Activated T-cell treated with anti-CD3 and anti-CD28 coated beads for 1 hour (primary cell): ENCODE data around the gene MMP12.

Experiments used
- DNase-seq: peaks from one replicate; pipeline ENCODE4 v3.0.0-alpha.2; 2020; ENCODE audit warnings: low read depth

MMP12 gene

DNA sequence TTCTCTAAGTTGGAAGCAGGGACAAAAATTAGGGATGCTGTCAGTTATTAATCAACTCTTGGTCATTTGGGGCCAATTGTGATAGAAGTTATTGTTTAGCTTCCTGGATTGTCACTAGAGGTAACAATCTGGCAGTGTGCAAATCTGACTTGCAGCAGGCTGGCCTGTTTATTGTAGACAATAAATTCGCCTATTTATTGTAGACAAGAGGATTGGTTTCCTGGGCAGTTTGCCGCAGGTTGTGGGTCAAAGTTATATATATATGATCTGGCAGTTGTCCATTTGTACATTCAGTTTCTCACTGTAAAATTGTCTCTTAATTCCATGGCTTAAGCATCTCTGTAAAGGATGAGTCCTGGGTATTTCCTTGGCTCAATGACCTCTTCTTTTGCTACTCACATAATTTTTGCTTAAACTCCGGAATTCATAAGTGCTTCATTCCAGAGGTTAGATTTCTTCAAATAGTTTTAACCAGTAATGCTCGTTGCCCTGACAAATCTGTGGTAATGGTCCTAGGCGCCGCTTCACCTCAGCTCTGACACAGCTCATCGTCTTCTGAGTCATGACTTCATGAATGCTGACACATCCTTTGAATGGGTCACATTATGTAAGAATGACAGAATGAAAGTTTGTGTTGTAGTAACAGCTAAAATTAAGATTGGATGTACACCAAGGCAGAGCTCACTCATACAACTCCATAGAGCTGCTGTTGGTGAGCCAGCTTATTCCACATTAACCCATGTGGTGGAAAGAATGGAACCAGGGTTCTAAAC is 23.6 kb downstream of the MMP12 start:
- DNase-seq = no peak

DNA sequence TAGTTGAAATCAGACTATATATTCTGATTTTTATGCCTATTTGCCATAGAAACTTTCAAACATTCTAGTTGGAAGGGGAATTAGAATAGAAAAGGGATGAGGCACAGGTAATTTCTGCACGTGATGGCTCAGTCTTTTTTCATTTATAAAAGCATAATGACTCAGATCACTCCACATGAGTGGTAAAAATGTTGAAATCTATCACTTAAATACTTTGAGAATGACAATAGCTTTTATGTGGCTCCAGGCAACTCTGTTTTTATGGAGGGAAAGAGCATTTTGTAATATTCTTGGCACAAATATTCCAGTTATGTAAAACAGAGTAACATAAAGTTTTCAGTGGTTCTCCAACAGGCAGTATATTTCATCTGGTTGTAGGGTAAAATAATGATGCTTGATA is 25.5 kb downstream of the MMP12 start:
- DNase-seq = no peak

DNA sequence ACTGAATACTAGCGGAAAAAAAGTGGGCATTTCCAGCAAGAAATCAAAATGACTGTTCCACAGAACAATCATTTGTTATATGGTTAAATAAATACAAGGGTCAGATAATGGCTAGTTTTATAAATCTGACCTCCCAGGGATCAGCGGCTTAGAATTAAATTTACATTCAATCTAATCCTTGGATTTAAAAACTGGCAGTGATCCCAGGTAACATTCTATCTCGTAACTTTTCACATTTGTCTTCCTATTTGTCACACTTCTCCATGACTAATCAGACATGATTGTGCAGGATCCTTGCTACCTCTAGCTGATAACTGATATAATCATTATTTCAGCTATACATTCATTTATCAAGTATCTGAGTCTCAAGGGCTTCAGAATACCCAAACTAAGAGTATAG is 28.5 kb downstream of the MMP12 start:
- no peak for DNase-seq

DNA sequence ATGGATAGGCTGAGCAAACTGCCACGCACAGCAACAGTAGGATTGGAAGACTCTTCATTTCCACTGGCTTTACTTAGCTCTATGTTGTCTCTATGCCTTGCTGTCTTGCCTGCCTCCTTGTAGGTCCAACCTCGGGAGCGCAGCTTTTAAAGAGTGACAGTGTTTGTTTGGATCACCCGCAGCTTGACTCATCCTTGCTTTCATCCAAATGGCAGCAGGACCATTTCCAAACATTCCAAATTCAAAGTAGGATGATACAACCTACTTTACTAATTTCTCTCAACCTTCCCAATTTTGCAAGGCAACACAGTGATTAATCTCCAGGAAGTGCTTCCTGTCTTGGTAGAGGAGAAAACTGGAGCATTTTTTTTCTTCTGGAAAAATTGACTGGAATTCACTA is 31.3 kb downstream of the MMP12 start, which contains the start of gene MMP3:
TSS of gene MMP3 (minus strand) at position 121 of the 400 bp plus-strand sequence. CDS start at position 58, 63 bp downstream.
- no peak for DNase-seq

DNA sequence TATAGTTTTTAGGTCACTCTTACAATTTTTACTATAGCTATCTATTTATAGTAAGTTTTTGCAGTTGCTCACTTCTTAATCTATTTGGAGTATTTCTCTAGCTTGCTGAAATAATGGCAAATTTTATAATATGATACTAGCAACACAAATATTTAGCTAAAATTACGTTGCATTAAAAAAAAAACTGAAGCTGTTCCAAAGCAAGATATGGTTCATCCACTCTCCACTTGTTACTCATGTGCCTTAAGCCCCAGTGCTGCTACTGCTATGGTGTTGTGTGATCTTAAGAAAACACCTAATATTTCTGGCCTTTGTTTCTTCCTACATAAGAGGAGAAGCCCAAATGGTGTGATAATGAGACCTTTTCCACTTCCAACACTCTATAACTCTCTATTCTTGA is 31.9 kb downstream of the MMP12 start:
- no peak for DNase-seq

DNA sequence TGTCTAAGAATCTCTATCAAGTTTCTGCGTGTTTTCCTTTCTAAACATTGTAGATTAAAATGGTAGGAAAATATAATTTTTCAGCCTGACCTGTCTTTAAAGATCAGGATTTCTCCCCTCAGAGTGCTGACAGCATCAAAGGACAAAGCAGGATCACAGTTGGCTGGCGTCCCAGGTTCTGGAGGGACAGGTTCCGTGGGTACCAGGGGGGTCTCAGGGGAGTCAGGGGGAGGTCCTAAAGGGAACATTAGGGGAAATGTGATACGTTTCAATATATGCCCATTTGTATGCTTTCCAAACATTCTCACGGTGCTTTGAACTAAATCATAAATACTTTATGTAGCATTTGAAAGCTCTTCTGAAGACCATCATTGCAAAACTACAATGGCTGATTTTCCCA is 34.8 kb downstream of the MMP12 start:
- DNase-seq = no peak

DNA sequence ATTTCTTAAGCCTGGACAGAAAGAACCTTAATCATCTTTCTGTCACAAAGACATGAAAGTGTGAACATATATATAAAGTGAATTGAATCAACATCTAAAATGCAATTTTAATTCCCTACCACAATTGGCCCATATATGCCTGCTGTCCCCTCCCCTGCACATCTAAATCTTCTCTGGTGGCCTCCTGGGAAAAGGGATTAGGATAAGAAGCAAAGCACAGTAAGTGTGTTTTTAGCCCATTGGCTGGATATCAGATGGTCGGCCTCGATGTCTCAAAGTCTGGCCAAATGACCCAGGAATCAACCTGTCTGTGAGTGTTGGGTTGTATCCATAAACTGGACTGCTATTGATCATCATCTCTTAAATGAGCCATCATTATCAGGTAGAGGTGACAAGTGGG is 37.1 kb downstream of the MMP12 start:
- DNase-seq = no peak

DNA sequence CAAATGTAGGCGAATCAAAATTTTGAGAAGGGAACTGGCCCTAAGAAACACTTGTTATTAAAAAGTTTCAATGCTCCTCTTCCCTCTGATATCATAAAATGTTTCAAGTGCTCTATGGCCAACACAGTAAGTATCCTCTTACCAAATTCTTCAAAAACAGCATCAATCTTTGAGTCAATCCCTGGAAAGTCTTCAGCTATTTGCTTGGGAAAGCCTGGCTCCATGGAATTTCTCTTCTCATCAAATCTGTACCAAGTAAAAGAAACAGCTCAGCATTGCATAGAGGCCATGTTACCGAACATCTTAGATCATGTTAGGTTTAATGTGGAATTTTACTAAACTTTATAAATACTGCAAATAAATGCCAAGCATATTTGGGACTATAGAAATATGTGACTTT is 37.6 kb downstream of the MMP12 start:
- no peak for DNase-seq

DNA sequence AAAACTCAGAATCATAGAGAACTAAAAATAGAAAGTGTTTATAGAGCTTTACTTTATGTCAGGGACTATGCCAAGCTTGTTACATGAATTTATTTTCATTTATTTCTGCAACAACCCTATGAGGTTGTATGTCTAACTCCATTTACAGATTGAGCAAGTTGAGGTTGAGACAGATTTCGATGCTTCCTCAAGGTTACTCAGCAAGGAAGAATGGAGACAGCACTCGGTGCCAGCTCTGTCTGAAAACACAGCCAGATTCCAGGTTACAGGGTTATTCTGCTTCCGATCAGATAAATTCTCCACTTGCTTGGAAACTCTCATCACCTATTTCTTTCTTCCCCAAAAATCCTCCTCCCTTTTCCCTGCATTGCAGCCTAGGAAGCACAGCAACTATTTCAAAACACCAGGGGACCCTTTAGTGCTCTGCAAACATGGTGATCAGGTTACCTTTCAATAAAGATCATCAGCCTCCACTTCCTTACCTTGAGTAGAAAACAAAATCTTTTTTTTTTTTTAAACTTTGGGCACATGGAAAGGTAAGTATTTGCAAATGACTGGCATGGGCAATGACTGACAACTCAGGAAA is 38.4 kb downstream of the MMP12 start:
- no peak for DNase-seq

DNA sequence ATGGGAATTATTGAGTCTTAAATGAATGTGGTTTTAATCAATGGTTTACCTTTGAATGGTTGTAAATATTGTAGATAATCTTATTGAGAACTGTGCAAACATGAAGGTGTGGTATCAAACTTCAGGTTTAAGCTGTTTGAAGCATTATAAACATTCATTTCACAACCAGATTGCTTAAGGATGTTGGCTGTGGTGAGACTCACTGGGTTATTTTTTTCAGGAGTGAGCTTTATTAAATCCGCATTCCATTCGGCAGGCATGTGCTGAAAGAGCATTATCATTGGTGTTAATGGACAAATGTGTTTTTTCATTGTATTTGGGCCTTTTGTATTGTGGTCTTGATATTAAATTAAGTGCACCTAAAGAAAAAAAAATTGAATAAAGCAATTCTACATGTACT is 41.1 kb downstream of the MMP12 start:
- no peak for DNase-seq

DNA sequence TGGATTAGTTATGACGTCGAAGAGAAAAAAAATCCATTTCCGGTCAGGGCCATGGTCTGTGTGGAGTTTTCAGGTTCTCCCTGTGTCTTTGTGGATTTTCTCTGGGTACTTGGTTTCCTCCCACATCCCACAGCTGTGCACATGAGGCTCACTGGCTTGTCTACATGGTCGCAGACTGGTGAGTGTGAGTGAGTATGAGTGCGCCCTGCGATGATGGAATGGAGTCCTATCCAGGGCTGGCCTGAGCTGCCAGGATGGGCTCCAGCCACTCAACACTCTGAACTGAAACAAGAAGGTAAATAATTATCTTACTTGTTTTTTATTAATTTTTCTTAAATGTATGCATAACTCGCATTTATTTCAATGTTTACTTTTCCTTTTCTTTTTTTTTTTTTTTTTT is 42.2 kb downstream of the MMP12 start:
- no peak for DNase-seq

DNA sequence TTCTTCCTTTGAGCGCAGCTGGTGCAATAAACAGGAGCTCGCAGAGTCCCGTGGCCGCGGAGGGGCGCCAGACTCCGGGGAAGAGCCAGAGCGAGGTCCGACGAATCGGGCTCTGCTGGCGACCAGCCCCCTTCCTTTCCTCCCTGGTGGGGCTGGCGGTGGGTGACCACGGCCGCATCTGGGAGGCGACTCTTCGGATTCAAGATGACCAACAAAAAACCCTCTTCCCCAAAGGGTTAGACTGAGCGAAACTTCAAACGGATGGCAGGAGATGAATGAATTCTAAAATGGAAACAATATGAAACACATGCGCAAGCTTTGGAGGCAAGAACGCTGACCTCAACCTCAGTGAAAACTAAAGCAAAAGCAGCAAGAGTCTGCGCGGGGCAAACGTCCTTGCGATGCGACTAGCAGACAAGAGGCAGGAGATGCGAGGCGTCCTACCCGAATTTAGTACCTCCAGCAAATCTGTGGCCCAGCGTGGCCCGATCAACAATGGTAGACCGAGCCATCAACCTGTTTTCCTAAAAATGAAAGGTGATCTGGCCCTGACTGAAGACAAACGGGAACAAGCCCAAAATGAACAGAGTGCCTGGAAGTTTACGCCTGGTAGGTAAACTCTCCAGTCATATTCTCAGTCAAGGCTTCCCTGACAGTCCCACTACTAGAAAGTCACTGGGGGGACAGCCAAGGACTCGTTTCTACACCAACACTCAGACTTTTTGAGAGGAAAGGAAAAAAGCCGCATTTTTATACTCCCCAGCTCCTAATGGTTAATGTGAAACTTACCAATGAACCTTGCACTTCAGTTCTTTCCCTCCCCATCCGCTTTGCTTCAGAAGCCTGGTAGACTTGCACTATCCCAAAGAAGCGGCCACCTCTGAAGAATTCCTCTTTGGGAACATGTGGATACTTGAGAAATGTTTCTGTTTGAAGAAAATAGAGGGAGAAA is 43.0 kb downstream of the MMP12 start:
- DNase-seq = no peak

DNA sequence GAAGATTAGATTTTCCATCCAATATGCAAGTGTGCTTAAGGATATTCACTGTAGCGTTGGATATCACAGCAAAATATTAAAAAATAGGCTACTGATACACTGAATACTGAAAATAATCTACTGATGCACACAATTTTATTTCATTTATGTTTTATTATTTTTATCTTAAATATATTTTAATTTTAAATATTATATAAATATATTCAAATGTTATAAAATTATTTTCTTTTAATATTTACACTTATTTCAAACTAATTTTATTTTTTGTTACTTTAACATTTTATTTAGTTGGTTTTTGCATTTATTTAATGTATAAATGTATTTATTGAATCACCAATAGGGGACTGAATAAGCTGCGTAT is 43.7 kb downstream of the MMP12 start:
- no peak for DNase-seq

DNA sequence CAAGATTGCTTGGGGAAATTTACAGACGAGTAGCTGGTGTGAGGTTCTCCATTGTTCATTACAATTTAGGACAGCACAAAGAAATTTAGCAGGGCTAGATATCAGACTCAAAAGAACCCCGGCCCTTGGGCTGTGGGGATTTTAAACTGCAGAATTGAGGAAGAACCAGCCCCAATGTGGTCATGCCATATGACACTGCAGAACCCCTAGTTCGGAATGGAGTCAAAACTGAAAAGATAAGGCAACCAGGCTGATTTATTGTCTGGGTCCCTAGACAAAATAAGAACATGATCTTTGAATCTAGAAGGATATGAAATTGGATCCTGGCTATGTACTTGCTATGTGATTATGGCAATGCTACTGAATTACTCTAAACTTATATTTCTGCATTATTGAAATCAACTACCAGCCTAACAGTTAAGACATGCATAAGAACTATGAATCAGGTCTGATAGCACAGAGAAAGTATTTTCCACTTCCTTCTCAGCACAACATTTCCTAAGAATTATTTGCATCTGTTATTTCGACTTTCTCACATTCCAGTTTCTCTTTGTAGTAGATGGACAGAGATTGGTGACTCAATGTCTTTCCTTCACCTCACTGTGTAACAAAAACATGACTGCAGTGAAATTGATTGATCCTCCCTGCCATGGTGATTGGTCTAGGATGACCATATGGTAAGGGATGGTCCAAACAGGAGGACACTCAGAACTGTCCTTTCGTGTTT is 44.6 kb downstream of the MMP12 start:
- DNase-seq = no peak

DNA sequence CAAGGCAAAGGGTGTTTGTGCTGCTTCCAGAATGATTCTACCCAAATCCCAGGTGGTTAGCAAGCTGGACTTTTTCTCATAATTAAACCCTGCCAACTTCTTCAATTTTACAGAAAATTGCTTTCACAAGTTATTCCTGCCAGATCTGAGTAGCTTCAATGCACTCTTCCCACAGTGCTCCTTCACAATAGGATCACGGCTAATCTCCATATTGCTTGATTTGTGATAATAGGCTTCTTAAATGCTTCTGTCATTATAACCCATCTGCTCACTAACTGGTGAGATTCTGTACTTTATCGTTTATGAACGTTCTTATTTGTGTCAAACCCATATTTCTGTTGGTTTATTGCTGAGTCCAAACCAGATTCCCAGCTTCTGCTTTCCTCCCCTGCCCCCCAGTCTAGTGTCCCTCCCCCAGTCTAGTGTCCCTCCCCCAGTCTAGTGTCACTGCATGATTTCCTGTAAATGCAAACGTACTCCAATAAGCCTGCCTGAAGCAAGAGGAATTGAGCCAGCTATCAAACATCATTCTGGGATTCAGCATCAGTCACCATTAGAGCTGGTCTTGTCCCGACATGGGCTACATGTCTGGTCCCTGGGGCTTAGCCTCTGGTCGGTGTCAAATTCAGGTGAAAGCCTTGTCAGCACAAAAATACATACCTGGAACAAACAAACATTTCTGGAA is 45.3 kb downstream of the MMP12 start:
- DNase-seq = no peak

DNA sequence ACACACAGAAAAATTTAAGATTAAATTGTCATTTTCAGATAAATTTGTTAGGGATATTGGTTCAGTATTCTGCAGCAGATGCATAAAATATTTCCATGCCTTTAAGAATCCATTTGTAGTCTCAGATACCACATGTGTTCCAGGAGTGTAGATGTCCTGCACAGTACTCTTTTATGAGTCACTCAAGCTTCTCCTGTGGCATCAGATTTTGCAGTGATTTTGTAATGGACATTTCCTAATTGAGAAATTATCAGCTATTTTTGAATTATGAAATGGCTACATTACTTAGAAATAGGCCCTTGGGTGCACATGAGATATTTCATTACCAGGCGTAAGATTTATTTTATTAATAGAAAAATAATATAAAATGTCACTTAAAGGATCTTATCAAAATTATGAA is 50.2 kb downstream of the MMP12 start:
- no peak for DNase-seq

DNA sequence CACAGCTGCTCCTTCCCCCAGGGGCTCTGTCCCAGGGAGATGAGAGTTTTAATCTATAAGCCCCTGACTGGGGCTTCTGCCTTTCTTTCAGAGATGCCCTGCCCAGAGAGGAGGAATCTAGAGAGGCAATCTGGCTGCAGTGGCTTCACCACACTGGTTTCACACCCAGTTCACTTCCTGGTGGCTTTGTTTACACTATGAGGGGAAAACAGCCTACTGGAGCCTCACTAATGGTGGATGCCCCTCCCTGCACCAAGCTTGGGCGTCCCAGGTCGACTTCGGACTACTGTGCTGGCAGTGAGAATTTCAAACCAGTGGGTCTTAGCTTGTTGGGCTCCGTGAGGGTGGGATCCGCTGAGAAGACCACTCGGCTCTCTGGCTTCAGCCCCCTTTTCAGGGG is 55.3 kb downstream of the MMP12 start:
- DNase-seq = no peak

DNA sequence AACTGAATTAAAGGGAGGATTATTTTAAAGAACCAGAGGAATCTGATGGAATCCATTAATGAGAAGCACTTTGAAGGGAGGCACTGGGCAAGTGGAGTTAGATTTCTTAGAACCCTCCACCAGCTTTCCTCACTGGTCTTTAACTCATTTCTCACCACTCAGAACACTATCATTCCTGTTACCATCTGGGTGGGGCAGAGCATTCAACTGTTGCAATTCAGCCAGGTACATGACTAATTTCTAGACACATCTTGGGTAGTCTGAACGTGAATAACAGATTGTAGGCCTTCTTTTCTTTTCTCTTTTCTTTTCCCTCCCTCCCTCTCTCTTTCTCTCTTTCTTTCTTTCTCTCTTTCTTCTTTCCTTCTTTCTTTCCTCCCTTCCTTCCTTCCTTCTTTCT is 61.3 kb downstream of the MMP12 start:
- DNase-seq = no peak
